NCI-H1417 (cell line): Measurements from ENCODE around the gene DROSHA.
"Not testable (repeated sequence)": the region's sequence is repeated elsewhere in the genome, so short reads cannot be mapped to it uniquely, and the experiment has no call there.

ENCODE experiments used
- DNase-seq, 3 experiments: peaks; one replicate each; lab custom pipeline; 2025; lab: John Stamatoyannopoulos, UW

DROSHA gene, protein sequence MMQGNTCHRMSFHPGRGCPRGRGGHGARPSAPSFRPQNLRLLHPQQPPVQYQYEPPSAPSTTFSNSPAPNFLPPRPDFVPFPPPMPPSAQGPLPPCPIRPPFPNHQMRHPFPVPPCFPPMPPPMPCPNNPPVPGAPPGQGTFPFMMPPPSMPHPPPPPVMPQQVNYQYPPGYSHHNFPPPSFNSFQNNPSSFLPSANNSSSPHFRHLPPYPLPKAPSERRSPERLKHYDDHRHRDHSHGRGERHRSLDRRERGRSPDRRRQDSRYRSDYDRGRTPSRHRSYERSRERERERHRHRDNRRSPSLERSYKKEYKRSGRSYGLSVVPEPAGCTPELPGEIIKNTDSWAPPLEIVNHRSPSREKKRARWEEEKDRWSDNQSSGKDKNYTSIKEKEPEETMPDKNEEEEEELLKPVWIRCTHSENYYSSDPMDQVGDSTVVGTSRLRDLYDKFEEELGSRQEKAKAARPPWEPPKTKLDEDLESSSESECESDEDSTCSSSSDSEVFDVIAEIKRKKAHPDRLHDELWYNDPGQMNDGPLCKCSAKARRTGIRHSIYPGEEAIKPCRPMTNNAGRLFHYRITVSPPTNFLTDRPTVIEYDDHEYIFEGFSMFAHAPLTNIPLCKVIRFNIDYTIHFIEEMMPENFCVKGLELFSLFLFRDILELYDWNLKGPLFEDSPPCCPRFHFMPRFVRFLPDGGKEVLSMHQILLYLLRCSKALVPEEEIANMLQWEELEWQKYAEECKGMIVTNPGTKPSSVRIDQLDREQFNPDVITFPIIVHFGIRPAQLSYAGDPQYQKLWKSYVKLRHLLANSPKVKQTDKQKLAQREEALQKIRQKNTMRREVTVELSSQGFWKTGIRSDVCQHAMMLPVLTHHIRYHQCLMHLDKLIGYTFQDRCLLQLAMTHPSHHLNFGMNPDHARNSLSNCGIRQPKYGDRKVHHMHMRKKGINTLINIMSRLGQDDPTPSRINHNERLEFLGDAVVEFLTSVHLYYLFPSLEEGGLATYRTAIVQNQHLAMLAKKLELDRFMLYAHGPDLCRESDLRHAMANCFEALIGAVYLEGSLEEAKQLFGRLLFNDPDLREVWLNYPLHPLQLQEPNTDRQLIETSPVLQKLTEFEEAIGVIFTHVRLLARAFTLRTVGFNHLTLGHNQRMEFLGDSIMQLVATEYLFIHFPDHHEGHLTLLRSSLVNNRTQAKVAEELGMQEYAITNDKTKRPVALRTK (N-terminal part only)

DNA sequence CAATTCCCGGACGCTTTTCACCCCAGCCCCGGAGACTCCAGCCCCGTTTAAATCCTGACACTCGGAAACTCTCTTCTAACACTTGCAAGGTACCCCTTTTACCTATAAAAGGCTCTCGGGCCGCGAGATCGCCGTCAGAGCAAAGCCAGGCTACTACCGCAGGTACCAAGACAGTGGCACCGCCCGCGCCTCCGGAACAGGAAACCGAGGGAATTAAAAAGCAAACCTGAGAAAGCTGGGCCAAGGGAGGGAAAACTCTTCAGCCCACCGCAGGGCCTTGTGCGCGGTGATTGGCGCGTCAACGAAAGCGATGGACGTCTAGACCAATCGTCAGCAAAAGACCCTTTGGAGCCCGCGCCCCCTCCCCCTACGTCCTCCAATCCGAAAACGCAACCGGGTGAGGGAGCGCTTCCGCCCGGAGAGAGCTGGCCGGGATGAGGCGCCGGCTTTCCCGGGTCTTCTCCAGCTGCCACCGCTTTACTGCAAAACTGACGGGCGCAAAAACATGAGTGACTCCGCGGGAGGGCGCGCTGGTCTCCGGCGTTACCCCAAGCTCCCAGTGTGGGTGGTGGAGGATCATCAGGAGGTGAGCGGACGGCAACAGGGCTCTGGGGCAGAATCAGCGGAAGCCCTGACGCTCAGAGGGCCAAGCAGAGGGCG is at the start of gene DROSHA, which contains the start of gene C5orf22:
TSS of gene DROSHA (minus strand) at position 206 of the 660 bp plus-strand sequence. CDS start 3,034 bp downstream, outside the sequence.
TSS of gene C5orf22 (plus strand) at position 414 of the 660 bp plus-strand sequence. CDS start at position 506, 92 bp downstream.
- DNase-seq: peak; percentile 97 to 99 (median 98)

DNA sequence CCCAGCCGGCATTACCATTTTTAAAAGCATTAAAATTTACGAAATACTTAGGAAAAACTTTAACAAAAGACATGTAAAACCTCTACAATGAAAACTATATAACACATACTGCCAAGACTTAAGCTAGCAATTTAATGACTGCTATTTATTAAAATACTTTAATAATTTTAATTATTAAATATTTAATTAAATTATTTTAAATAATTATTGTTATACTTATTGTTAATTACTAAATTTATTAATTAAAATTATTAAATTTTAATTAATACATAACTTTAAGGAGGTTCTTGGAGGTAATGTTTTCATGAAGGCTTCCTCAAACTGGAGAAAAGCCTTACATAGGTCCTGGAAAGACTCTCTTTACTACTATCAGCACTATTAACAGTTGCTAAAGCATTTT is 47.7 kb upstream of the DROSHA start:
- no peak for DNase-seq

DNA sequence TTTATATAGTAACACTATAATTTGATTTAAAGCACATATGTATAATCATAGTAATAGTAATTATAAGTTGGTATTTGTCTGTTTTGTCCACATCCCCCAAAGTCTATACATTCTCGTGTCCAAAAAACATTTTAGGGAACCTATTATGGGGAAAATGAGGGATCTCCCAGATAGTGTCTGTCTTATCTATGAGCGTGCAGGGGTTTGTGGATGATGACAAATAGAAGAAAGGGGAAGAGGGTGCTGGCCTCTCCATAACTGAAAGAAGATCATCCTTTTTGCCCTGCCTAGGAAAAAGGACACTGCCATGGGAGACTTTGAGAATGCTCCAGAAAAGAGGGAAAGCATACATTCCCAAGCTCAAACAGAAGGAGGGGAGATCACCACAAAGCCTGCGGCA is 45.5 kb upstream of the DROSHA start:
- no peak for DNase-seq

DNA sequence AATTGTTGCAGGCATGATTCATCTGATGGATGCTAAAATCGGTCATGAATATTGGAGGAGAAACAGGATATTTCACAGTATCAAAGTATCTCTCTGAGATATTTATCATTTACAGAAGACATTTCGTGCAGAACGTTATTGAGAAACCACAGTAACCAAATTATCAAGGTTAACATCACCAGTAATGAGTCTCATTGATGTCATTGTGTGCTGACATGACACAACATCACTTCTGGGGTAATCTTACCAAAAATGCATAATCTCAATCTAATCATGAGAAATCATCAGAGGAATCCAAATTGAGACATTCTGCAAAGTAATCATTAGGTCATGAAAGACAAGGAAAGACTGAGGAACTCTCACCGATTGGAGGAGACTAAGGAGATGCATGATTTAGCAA is 42.9 kb upstream of the DROSHA start:
- DNase-seq: no peak

DNA sequence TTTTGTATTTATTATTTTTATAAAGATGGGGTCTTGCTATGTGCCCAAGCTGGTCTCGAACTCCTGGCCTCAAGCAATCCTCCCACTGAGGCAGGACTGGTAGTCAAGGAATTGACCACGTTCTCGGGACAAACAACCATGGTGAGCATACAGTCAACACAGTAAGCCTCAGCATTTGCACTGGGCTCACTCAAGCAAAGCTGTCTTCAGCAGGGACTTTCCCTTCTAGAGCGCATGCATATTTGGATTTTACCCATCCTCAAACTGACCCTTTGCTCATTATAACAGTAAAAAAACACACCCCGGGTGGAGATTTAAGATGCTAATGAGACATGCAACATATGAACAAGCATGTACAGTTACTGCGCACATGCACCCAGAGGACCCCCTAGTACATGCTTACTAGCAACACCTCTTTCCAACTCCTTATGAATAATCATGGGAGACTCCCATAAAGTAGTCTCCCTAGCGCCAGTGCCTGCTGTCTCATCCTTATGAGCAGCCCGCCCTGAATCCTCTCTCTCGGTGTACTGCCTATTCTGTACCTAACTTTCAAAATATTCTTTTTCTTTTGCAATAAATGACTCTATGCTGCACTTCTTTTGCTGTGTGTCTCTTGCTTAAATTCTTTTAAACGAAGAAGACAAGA is 41.7 kb upstream of the DROSHA start:
- no peak for DNase-seq

DNA sequence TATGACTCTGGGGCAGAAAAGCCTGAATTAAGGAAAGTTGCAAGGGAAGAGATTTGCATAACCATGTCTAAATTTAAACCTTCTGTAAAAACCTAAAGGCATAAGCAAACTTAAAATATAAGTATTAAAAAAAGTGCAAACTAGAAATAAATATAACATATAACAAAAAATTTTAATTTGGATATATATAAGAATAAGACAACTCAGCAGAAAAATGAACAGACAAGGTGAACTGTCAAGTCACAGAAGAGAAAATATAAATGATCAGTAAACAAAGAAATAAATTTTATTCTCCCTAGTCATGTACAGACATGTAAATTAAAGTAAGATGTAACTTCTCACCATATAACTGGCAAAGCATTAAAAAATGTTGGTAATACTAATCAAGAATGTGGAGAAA is 37.2 kb upstream of the DROSHA start:
- DNase-seq: no peak

DNA sequence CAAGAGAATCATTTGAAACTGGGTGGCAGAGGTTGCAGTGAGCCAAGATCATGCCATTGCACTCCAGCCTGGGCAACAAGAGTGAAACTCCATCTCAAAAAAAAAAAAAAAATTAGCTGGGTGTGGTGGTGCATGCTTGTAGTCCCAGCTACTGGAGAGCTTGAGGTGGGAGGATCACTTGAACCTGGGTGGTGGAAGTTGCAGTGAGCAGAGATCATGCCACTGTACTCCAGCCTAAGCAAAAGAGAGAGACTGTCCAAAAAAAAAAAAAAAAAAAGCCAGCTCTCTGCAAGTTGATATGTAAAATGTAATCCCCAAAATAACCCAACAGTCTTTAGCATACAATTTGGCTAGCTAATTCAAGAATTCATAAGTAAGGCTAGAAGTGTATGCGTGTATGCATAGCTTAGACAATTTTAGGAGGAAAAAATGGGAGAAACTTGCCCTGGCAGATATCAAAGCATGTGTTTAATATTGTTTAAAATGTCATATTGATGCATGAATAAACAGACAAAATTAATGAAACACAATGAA is 36.5 kb upstream of the DROSHA start:
- DNase-seq: no peak

DNA sequence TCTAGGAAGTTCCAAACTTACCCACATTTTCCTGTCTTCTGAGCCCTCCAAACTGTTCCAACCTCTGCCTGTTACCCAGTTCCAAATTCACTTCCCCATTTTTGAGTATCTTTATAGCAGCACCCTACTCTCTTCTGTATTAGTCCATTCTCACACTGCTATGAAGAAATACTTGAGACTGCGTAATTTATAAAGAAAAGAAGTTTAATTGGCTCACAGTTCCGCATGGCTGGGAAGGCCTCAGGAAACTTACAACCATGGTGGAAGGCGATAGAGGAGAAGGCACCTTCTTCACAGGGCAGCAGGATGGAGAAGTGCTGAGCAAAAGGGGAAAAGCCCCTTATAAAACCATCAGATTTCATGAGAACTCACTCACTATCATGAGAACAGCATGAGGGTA is 34.5 kb upstream of the DROSHA start:
- DNase-seq: not testable (repeated sequence)

DNA sequence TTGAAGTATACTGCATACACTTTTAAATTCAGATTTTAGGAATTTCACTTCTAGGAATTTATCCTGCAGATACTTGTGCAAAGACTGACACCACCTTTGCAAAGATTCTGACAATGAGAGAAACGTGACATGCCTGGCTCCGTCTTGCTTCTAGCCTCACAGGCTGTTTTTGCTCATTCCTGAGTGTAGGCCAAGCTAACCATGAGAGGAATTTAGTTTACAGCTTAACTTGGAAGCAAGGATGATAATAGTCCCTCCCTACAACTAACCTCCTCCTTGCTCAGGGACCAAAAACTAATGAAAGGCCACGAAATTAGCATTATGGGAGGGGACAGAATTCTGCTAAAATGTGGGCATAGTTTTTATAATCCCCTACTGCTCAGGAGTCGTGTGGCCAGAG is 31.3 kb upstream of the DROSHA start:
- no peak for DNase-seq

DNA sequence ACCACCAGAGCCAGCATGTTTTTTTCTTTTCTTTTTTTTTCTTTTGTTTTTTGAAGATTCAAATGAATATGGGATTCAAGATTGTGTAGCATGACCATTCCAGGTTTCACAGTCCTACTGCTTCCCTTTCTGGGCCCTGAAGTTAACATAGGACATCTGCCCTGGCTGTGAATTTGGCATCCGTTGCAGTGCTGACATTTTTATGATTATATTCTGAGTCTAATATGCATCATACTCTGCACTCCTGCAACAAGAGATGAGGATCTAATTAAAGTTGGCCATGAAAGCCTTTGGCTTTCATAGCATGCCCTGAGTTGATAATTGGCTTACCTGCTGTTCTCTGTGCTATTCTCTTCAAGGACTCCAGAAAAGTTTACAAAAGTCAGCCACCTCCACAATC is 30.1 kb upstream of the DROSHA start:
- DNase-seq: no peak

DNA sequence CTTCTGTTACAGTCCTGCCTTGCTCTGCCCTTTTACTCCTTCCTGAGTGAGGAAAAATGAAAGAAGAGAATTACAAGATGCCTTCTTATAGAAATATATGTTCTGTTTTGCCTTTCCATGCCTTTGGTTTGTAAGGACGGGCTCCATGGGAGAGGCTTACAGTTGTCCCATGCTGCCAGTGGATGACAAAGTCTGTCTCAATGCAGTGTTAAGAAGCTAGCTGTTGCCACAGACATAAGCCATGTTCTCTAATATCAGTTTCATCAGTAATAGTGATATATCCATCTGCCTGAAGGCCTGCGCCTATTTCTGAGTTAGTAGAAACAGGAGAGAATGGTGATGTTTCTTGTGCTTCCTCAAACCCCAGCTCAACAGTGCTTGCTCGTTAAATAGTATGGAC is 28.0 kb upstream of the DROSHA start:
- no peak for DNase-seq

DNA sequence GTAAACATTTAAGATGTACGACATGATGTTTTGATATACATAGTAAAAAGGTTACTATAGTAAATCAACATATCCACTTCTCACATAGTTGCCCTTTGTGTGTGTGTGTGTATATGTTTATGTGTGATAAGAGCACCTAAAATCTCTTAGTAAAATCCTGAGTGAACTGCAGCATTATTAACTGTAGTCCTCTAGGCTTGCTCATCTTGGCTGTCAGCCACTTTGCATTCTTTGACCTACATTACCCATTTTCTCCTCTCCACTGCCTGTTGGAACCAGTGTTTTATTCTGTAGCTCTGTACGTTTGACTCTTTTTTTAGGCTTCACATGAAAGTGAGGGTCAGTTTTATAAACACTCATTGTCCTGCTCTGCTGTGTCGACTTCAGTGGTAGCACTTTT is 24.6 kb upstream of the DROSHA start:
- no peak for DNase-seq

DNA sequence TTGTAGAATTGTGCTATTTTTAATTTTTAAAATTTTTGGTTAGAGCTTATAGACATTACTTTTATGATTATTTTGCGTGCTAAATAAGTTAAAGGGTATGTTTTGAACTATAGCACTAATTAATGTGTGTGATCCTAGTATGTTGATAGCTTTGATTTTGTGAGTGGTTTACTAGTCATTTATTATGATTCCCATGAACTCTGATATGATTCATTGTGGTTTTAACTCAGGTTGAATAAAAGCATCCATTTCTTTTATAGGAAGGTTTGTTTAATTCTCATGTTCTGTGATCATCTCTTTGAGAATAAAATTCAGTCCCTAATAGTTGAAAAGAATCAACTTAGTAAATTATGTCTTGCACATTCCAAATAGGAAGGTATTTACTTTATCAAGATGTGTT is 22.7 kb upstream of the DROSHA start:
- no peak for DNase-seq

DNA sequence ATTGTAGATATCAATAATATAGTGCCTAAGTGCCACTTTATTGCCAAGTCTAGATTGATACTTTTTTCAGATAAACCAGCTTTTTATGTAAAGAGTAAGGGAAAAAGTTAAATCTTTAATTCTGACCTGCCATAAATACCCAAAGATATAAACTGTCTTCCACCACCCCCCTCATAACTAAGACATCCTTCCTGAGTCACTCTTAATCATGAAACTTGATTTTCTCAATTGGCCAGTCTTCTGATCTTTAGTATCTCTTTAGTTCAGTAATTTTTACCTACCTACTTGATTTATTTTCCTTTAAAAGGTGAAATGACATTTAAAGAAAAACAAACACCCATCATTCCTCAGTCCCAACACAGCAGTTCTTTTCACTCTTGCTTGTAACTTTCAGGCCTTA is 22.0 kb upstream of the DROSHA start:
- DNase-seq: no peak

DNA sequence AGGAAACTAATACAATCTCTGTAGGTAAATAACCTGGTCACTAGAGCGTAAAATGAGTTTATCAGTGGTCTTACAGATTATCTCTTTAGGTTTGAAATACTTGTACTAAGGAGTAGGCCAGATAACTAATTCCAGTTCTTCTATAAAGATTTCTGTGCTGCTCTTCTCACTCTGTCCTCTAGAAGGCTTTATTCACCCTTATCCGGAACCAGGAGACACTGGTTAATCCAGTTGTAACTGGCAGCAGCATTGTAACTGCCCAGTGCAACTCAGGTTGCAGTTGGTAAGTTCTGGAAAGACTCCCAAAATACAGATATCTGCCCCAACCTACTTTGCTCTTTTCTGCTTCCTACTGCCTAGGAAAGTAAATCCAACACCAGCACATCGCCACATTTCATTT is 20.0 kb upstream of the DROSHA start:
- DNase-seq: no peak

DNA sequence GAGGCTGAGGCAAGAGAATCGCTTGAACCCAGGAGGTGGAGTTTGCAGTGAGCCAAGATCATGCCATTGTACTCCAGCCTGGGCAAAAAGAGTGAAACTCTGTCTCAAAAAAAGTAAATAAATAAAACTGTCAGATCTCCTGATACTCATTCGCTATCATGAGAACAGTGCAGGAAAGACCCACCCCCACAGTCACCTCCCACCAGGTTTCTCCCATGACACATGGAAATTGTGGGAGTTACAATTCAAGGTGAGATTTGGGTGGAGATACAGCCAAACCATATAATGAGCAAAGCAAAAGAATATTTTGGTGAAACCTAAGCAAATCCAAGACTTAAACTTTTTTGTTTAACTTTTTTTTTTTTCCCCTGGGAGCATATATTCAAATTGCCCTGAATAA is 17.2 kb upstream of the DROSHA start:
- not testable (repeated sequence) for DNase-seq

DNA sequence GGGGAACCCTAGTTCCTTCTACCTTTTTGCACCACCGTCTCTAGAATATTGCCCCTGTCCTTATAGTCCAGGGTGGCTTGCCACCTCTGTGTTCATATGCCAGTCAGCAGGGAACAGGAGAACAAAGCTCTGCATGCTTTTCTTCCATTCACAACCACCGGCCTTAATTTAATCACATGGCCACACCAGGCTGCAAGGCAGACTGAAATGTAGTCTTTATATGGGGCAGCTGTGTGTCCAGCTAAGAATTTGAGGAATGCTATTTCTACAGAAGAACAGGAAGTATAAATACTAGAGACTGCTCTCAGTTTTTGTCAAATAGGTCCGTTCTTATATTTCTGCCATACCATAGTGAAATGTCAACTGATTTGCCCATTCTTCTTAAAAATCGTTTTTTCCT is 6.0 kb upstream of the DROSHA start:
- DNase-seq: no peak

DNA sequence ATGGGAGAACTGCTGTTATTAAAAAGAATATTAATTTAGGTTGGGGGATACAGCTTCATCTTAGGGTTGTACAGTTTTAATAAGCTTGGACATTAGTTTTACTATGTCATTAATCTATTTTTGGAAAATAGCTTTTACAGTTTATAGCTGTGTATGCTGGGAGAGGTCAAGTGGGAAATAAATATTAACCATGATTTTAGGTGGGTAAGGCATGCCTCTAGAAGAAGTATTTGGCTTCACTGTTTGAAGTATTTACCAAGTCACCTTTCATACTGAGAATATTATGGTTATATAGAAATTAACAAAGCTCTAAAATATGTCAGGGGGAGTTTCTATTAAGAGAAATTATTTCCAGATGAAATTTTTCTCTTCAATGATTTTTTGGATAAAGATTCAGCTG is 5.5 kb upstream of the DROSHA start:
- no peak for DNase-seq

DNA sequence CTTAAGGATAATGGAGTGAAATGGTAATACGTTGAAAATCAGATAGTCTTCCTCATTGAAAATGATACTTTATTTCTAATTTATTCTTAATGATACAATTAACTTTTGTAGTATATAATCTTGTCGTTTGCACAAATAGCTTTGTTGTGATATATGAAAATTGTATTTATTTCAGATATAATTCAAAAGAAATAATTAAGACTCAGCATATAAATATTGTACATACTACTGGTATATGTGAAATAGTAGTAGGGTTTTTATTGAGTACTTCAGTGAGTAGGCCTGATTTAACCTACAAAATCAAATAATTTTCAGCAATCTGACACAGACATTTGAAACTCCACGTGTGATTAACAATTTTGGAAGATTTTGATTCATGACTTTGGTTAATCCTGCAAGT is 5.0 kb upstream of the DROSHA start:
- DNase-seq: no peak

DNA sequence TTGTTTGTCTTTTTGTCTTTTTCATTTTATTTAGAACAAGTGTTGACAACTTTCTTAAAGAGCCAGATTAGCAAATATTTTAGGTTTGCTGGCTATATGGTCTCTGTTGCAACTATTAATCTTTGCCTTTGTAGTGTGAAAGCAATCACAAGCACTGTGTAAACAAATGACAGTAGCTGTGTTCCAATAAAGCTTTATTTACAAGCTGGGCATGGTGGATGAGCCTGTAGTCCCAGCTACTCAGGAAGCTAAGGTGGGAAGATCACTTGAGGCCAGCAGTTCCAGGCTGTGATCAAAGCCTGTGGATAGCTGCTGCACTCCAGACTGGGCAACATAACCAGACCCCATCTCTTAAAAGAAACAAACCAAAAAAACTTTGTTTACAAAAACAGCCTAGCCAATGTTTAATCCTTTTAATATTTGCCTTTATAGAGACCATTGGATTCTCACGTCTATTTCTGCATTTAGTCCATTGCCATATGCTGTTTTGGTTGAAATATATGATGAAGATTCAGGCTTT is 2.7 kb upstream of the DROSHA start:
- DNase-seq: no peak

DNA sequence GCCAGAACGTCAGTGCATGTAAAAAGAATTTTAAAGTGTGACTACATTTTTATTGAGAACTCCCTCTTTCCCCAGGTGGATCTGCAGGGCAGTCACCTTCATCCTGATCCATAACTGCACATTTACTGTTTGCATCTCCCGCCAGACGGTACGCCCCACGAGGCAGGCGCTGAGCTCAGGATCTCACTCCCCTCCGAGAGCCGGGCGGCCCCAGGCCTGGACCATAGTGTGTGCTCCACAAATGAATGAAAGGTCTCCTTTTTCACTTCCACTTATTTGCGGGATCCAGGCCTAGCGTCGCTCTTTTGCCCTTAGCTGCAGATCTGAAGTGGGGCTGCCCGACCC is 378 bp downstream of the DROSHA start:
- DNase-seq: no peak
